Measurements from ENCODE around the gene CADPS2.

CADPS2 gene

DNA sequence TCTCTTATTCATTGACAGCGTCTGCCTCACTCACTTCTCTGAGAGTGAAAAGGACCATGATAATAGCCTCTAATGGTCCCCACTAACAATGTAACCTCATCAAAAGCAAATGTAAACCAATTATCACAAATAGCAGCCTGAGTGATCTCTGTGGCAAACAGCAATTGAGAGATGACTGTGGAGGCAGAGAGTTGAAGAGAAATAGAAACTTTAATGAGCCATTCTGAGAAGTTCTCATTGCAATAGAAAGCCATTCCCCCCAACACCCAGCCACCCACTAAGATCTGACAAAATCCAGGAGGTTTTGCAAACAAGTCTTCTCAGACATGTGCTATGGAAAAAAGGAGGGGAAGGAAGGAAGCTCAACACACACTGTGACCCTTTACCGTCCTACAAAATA is 139.3 kb downstream of the CADPS2 start:
- Histone ChIP-seq H3K4me3 (ENCODE audit: low read length, poor library complexity, severe bottlenecking) (no peak overlapping the region), H3K9me3 (ENCODE audit: insufficient read depth, low read depth, low read length) (no peaks in the 10 kb centered on the region), H3F3A (ENCODE audit: low read depth) (no peaks in the 10 kb centered on the region), H3K27me3 (ENCODE audit: insufficient read depth, low read length, poor library complexity, severe bottlenecking) (no peaks in the 10 kb centered on the region), H3K36me3 (ENCODE audit: insufficient read depth, low read length) (no peaks in the 10 kb centered on the region), H3K9me2 (replicated peaks; ENCODE audit: low read depth, low read length) (no peaks in the 10 kb centered on the region), H2AFZ (ENCODE audit: low read length) (no peak overlapping the region), H3K4me2 (ENCODE audit: low read depth, low read length, poor library complexity, severe bottlenecking) (no peak overlapping the region), H3K4me1 (ENCODE audit: insufficient read depth, low read length, poor library complexity, severe bottlenecking) (no peaks in the 10 kb centered on the region), H3K9ac (ENCODE audit: low read depth, low read length, poor library complexity, severe bottlenecking) (no peak overlapping the region), H4K20me1 (ENCODE audit: insufficient read depth, low read length, poor library complexity, severe bottlenecking) (no peaks in the 10 kb centered on the region), H3K79me2 (ENCODE audit: insufficient read depth, low read length) (no peaks in the 10 kb centered on the region)
- TF ChIP-seq EZH2phosphoT487 (IDR thresholded peaks at IDR 0.05; ENCODE audit: borderline replicate concordance) = no peak
- TF ChIP-seq CTCF (conservative IDR thresholded peaks at IDR 0.05; ENCODE audit: low read length) = no peak

DNA sequence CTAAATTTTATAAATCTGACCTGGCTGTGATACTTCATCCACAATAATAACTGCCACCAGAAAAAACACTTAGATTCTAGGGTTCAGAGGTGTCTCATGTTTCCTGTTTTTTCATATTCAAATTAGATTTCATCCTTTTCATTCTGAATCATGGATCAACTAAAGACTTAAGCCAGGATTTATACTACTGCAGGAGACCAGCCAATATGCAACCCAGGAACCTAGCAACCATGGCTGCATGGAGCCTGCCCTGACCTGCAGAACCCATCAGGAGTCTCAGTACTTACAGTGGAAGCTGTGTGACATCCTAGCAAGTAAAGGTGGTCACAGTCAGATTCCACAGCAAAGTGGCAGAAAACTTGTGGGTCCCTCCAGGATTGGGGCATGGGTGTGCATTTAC is 143.0 kb downstream of the CADPS2 start:
- no peak overlapping the region for H3K9ac ChIP-seq (ENCODE audit: low read depth, low read length, poor library complexity, severe bottlenecking)
- no peak overlapping the region for H3K4me3 ChIP-seq (ENCODE audit: low read length, poor library complexity, severe bottlenecking)
- no peaks in the 10 kb centered on the region for H3K36me3 ChIP-seq (ENCODE audit: insufficient read depth, low read length)
- H4K20me1 ChIP-seq (ENCODE audit: insufficient read depth, low read length, poor library complexity, severe bottlenecking) = no peaks in the 10 kb centered on the region
- no peak for TF ChIP-seq CTCF (conservative IDR thresholded peaks at IDR 0.05; ENCODE audit: low read length)
- TF ChIP-seq EZH2phosphoT487 (IDR thresholded peaks at IDR 0.05; ENCODE audit: borderline replicate concordance) = no peak
- no peaks in the 10 kb centered on the region for H3K9me3 ChIP-seq (ENCODE audit: insufficient read depth, low read depth, low read length)
- no peaks in the 10 kb centered on the region for H3K4me1 ChIP-seq (ENCODE audit: insufficient read depth, low read length, poor library complexity, severe bottlenecking)
- no peak overlapping the region for H3K4me2 ChIP-seq (ENCODE audit: low read depth, low read length, poor library complexity, severe bottlenecking)
- no peaks in the 10 kb centered on the region for H3K27me3 ChIP-seq (ENCODE audit: insufficient read depth, low read length, poor library complexity, severe bottlenecking)
- H3K79me2 ChIP-seq (ENCODE audit: insufficient read depth, low read length) = no peaks in the 10 kb centered on the region
- no peak overlapping the region for H2AFZ ChIP-seq (ENCODE audit: low read length)
- H3K9me2 ChIP-seq (replicated peaks; ENCODE audit: low read depth, low read length) = no peaks in the 10 kb centered on the region
- H3F3A ChIP-seq (ENCODE audit: low read depth) = no peaks in the 10 kb centered on the region

GRCh38 chr7:122738947-122739346 is 147.3 kb downstream of the CADPS2 start:
- Histone ChIP-seq H2AFZ (ENCODE audit: low read length) (no peak overlapping the region), H3F3A (ENCODE audit: low read depth) (no peaks in the 10 kb centered on the region), H3K9me3 (ENCODE audit: insufficient read depth, low read depth, low read length) (no peaks in the 10 kb centered on the region), H3K79me2 (ENCODE audit: insufficient read depth, low read length) (no peaks in the 10 kb centered on the region), H3K27me3 (ENCODE audit: insufficient read depth, low read length, poor library complexity, severe bottlenecking) (no peaks in the 10 kb centered on the region), H3K4me2 (ENCODE audit: low read depth, low read length, poor library complexity, severe bottlenecking) (no peak overlapping the region), H3K4me1 (ENCODE audit: insufficient read depth, low read length, poor library complexity, severe bottlenecking) (no peaks in the 10 kb centered on the region), H3K9ac (ENCODE audit: low read depth, low read length, poor library complexity, severe bottlenecking) (no peak overlapping the region), H4K20me1 (ENCODE audit: insufficient read depth, low read length, poor library complexity, severe bottlenecking) (no peaks in the 10 kb centered on the region), H3K9me2 (replicated peaks; ENCODE audit: low read depth, low read length) (no peaks in the 10 kb centered on the region), H3K36me3 (ENCODE audit: insufficient read depth, low read length) (no peaks in the 10 kb centered on the region), H3K4me3 (ENCODE audit: low read length, poor library complexity, severe bottlenecking) (no peak overlapping the region)
- TF ChIP-seq CTCF (conservative IDR thresholded peaks at IDR 0.05; ENCODE audit: low read length) (no peak), EZH2phosphoT487 (IDR thresholded peaks at IDR 0.05; ENCODE audit: borderline replicate concordance) (no peak)

Data from Loucy (cell line).